Measurements from ENCODE around the gene CALML5.

- TF ChIP-seq EZH2phosphoT487 (conservative IDR thresholded peaks at IDR 0.05; ENCODE audit: low read length), result no peak
- no peak for TF ChIP-seq CTCF (IDR thresholded peaks at IDR 0.05; ENCODE audit: insufficient read depth, low read length, poor library complexity, severe bottlenecking)
Measured at GRCh38 chr10:5477948-5478693, 21.2 kb downstream of the CALML5 start.
